HepG2 (cell line): ENCODE data around the gene MIEF1. TPM values are rescaled to one million over a fixed set of nuclear protein-coding genes. Genes with fewer than 3 reads are reported as not detected.

Experiments
- ASH2L ChIP-seq: fragments of 300-600, 200-600 bp; sonication (generic); IDR thresholded peaks from 2 replicates; pipeline ENCODE4 v1.7.0; 2017; ENCODE audit warnings: low read depth, mild to moderate bottlenecking, moderate library complexity, mixed read lengths, low read length; ENCODE audit not compliant: insufficient read length
- FOXJ3 ChIP-seq: sonication (generic); formaldehyde crosslinking; IDR thresholded peaks from 2 replicates; pipeline ENCODE4 v1.4.0; 2020; ENCODE audit warnings: missing genetic modification reagents, mild to moderate bottlenecking, borderline replicate concordance
- HHEX ChIP-seq: IDR thresholded peaks from 2 replicates; pipeline ENCODE4 v1.6.1; 2016; ENCODE audit warnings: control low read depth
- ISL2 ChIP-seq: sonication (generic); formaldehyde crosslinking; IDR thresholded peaks from 2 replicates; pipeline ENCODE4 v1.5.0; 2020; ENCODE audit warnings: missing genetic modification reagents
- KMT2B ChIP-seq: IDR thresholded peaks from 2 replicates; pipeline ENCODE4 v1.6.1; 2016; ENCODE audit warnings: missing genetic modification reagents, missing compliant biosample characterization
- LCORL ChIP-seq, 2 experiments: fragments of 450-650 bp in 1 of 2; sonication (generic) in 1 of 2; formaldehyde crosslinking in 1 of 2; IDR thresholded peaks; 2 replicates each; pipeline versions ENCODE4 v1.5.0 to v1.6.1; 2017 to 2020; ENCODE audit warnings: antibody characterized with exemption in 1 of 2, missing genetic modification reagents in 1 of 2
- SAP130 ChIP-seq: IDR thresholded peaks from 2 replicates; pipeline ENCODE4 v1.6.1; 2016; ENCODE audit warnings: low read depth
- SP1 ChIP-seq, 2 experiments: fragments of 450-650 bp in 1 of 2; sonication (generic) in 1 of 2; formaldehyde crosslinking in 1 of 2; IDR thresholded peaks; 2 replicates each; pipeline versions ENCODE4 v1.4.0 to v1.6.1; 2016 to 2020; ENCODE audit warnings: missing genetic modification reagents in 1 of 2
- THYN1 ChIP-seq: sonication (generic); formaldehyde crosslinking; IDR thresholded peaks from 2 replicates; pipeline ENCODE4 v1.8.1; 2023; ENCODE audit warnings: low read depth, mild to moderate bottlenecking, moderate library complexity, missing genetic modification reagents, borderline replicate concordance
- ZBTB38 ChIP-seq: sonication (generic); formaldehyde crosslinking; IDR thresholded peaks from 2 replicates; pipeline ENCODE4 v1.5.1; 2020; ENCODE audit warnings: mild to moderate bottlenecking, missing genetic modification reagents
- ZEB1 ChIP-seq: IDR thresholded peaks from 2 replicates; pipeline ENCODE4 v1.6.1; 2012; ENCODE audit warnings: mild to moderate bottlenecking, low read depth, inconsistent platforms; ENCODE audit not compliant: insufficient replicate concordance
- ZNF20 ChIP-seq: sonication (generic); formaldehyde crosslinking; IDR thresholded peaks from 2 replicates; pipeline ENCODE4 v1.4.0; 2020; ENCODE audit warnings: mild to moderate bottlenecking, moderate library complexity, missing genetic modification reagents
- polyA plus RNA-seq, 8 experiments: library from polyadenylated mRNA; depleted of rRNA in 3 of 8; stranded (reverse) in 7 of 8; unstranded in 1 of 8; fragments of >200 nt; fragmentation: Illumina TruSeq in 4 of 8; extraction: Trizol in 4 of 8; gene quantifications; 2 replicates each; pipeline versions ENCODE4 v1.2.1 to v1.2.3, GENCODE V29; 2011 to 2016; ENCODE audit warnings: low read depth in 4 of 8, missing spikeins in 1 of 8, mixed read lengths in 1 of 8; ENCODE audit not compliant: insufficient read depth in 1 of 8
- total RNA-seq, 5 experiments: library from RNA; depleted of rRNA; stranded (reverse); fragments of >200 nt; fragmentation: Illumina TruSeq; extraction: Trizol; gene quantifications; 2 replicates each; pipeline ENCODE4 v1.2.3, GENCODE V29; 2016; ENCODE audit warnings: low read depth in 1 of 5
- TF ChIP-seq, protein P1 (sequence below): sonication (generic); formaldehyde crosslinking; IDR thresholded peaks from 2 replicates; pipeline ENCODE4 v1.5.0; 2020; ENCODE audit warnings: missing genetic modification reagents
- TF ChIP-seq, protein P2 (sequence below): sonication (generic); formaldehyde crosslinking; IDR thresholded peaks from 2 replicates; pipeline ENCODE4 v1.4.0; 2020; ENCODE audit warnings: missing genetic modification reagents
- TF ChIP-seq, protein P3 (sequence below): sonication (generic); formaldehyde crosslinking; IDR thresholded peaks from 2 replicates; pipeline ENCODE4 v1.5.0; 2020; ENCODE audit warnings: missing genetic modification reagents
- TF ChIP-seq, protein P4 (sequence below): sonication (generic); formaldehyde crosslinking; IDR thresholded peaks from 2 replicates; pipeline ENCODE4 v1.5.0; 2020; ENCODE audit warnings: missing genetic modification reagents, mild to moderate bottlenecking, borderline replicate concordance
- TF ChIP-seq, protein P5 (sequence below): sonication (generic); IDR thresholded peaks from 2 replicates; pipeline ENCODE4 v1.6.1; 2016; ENCODE audit warnings: low read depth, borderline replicate concordance
- TF ChIP-seq, protein P6 (sequence below): sonication (generic); formaldehyde crosslinking; IDR thresholded peaks from 2 replicates; pipeline ENCODE4 v1.4.0; 2020; ENCODE audit warnings: missing genetic modification reagents, borderline replicate concordance

MIEF1 gene
- total and polyA plus RNA-seq, 2 of the 13 experiments (the other 11 are each of a cell fraction or from before 2014, with no cell fraction given) = 21.7 to 34.8 TPM

DNA sequence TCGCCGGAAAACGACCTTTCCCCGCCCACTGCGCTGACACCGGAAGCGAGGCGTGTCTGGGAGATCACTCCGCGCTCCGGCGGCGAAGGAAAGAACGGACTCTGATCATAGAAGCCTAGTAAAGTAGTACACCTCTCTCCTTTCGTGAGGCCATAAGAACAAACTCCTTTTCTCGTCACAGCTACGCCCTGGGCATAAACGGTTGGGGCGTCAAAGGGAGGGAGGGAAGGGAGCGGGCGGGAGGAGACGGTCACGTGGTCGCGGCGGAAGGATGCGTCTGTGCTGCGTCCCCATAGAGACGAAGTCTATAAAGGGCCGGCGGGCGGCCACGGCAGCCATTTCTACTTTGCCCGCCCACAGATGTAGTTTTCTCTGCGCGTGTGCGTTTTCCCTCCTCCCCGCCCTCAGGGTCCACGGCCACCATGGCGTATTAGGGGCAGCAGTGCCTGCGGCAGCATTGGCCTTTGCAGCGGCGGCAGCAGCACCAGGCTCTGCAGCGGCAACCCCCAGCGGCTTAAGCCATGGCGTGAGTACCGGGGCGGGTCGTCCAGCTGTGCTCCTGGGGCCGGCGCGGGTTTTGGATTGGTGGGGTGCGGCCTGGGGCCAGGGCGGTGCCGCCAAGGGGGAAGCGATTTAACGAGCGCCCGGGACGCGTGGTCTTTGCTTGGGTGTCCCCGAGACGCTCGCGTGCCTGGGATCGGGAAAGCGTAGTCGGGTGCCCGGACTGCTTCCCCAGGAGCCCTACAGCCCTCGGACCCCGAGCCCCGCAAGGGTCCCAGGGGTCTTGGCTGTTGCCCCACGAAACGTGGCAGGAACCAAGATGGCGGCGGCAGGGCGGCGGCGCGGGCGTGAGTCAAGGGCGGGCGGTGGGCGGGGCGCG, 18.4 kb downstream of the MIEF1 start, which contains the start of gene ATF4 (continued):
- TF ChIP-seq, protein P1, sequence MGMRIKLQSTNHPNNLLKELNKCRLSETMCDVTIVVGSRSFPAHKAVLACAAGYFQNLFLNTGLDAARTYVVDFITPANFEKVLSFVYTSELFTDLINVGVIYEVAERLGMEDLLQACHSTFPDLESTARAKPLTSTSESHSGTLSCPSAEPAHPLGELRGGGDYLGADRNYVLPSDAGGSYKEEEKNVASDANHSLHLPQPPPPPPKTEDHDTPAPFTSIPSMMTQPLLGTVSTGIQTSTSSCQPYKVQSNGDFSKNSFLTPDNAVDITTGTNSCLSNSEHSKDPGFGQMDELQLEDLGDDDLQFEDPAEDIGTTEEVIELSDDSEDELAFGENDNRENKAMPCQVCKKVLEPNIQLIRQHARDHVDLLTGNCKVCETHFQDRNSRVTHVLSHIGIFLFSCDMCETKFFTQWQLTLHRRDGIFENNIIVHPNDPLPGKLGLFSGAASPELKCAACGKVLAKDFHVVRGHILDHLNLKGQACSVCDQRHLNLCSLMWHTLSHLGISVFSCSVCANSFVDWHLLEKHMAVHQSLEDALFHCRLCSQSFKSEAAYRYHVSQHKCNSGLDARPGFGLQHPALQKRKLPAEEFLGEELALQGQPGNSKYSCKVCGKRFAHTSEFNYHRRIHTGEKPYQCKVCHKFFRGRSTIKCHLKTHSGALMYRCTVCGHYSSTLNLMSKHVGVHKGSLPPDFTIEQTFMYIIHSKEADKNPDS (CRISPR knock-in tag) = peak; percentile 45; the same call in 1 of the 2 replicates
- TF ChIP-seq ISL2 (CRISPR knock-in tag) (peak; percentile 49; the same call in 1 of the 2 replicates), SAP130 (CRISPR knock-in tag) (peak; percentile 68), THYN1 (no peak), HHEX (CRISPR knock-in tag) (no peak), FOXJ3 (no peak), ASH2L (peak; percentile 71), SP1 (IDR thresholded peaks at IDR 0.05) (no peak), SP1 (CRISPR knock-in tag; IDR thresholded peaks at IDR 0.05) (peak; percentile 30; the same call in 1 of the 2 replicates), ZNF20 (CRISPR knock-in tag) (0 out of 2 replicates have a peak, but pooled peaks have one; percentile 5), ZEB1 (peak; percentile 74), LCORL (IDR thresholded peaks at IDR 0.05) (no peak), LCORL (CRISPR knock-in tag; IDR thresholded peaks at IDR 0.05) (peak; percentile 32; the same call in 1 of the 2 replicates), KMT2B (CRISPR knock-in tag) (0 out of 2 replicates have a peak, but pooled peaks have one; percentile 35), ZBTB38 (no peak)
- TF ChIP-seq, protein P2, sequence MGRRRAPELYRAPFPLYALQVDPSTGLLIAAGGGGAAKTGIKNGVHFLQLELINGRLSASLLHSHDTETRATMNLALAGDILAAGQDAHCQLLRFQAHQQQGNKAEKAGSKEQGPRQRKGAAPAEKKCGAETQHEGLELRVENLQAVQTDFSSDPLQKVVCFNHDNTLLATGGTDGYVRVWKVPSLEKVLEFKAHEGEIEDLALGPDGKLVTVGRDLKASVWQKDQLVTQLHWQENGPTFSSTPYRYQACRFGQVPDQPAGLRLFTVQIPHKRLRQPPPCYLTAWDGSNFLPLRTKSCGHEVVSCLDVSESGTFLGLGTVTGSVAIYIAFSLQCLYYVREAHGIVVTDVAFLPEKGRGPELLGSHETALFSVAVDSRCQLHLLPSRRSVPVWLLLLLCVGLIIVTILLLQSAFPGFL (CRISPR knock-in tag) = peak; percentile 82; the same call in 1 of the 2 replicates
- TF ChIP-seq, protein P3, sequence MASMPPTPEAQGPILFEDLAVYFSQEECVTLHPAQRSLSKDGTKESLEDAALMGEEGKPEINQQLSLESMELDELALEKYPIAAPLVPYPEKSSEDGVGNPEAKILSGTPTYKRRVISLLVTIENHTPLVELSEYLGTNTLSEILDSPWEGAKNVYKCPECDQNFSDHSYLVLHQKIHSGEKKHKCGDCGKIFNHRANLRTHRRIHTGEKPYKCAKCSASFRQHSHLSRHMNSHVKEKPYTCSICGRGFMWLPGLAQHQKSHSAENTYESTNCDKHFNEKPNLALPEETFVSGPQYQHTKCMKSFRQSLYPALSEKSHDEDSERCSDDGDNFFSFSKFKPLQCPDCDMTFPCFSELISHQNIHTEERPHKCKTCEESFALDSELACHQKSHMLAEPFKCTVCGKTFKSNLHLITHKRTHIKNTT (CRISPR knock-in tag) = no peak
- TF ChIP-seq, protein P4, sequence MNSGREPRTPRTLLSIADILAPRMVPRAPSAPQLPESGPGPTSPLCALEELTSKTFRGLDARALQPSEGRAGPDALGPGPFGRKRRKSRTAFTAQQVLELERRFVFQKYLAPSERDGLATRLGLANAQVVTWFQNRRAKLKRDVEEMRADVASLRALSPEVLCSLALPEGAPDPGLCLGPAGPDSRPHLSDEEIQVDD (CRISPR knock-in tag) = peak; percentile 65; the same call in 1 of the 2 replicates
- TF ChIP-seq, protein P5, sequence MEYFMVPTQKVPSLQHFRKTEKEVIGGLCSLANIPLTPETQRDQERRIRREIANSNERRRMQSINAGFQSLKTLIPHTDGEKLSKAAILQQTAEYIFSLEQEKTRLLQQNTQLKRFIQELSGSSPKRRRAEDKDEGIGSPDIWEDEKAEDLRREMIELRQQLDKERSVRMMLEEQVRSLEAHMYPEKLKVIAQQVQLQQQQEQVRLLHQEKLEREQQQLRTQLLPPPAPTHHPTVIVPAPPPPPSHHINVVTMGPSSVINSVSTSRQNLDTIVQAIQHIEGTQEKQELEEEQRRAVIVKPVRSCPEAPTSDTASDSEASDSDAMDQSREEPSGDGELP = 0 out of 2 replicates have a peak, but pooled peaks have one; percentile 17
- TF ChIP-seq, protein P6, sequence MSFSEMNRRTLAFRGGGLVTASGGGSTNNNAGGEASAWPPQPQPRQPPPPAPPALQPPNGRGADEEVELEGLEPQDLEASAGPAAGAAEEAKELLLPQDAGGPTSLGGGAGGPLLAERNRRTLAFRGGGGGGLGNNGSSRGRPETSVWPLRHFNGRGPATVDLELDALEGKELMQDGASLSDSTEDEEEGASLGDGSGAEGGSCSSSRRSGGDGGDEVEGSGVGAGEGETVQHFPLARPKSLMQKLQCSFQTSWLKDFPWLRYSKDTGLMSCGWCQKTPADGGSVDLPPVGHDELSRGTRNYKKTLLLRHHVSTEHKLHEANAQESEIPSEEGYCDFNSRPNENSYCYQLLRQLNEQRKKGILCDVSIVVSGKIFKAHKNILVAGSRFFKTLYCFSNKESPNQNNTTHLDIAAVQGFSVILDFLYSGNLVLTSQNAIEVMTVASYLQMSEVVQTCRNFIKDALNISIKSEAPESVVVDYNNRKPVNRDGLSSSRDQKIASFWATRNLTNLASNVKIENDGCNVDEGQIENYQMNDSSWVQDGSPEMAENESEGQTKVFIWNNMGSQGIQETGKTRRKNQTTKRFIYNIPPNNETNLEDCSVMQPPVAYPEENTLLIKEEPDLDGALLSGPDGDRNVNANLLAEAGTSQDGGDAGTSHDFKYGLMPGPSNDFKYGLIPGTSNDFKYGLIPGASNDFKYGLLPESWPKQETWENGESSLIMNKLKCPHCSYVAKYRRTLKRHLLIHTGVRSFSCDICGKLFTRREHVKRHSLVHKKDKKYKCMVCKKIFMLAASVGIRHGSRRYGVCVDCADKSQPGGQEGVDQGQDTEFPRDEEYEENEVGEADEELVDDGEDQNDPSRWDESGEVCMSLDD (CRISPR knock-in tag) = peak; percentile 57; the same call in 1 of the 2 replicates
